Measurements from ENCODE around the gene VTCN1.

- no peak for TF ChIP-seq POLR2A (IDR thresholded peaks at IDR 0.05; ENCODE audit: low read depth, low read length)
- TF ChIP-seq TAF1 (IDR thresholded peaks at IDR 0.05; ENCODE audit: borderline replicate concordance, low read depth, low read length), result no peak
Observed at GRCh38 chr1:117209094-117209493, 1.6 kb downstream of the VTCN1 start.
